AG10803 (cell line): Measurements from ENCODE around the gene SPATA12.
A peak's percentile ranks its signal among the peaks of the same experiment; 100 is the strongest.

ENCODE experiments used
- DNase-seq: peaks from one replicate; pipeline ENCODE4 v3.0.0; 2010; ENCODE audit warnings: low read depth
- H3K4me3 ChIP-seq: 2 replicates; pipeline ENCODE4 v1.5.1; 2011; ENCODE audit warnings: mild to moderate bottlenecking, low read length, control low read depth
- CTCF ChIP-seq: conservative IDR thresholded peaks from 2 replicates; pipeline ENCODE4 v1.5.1; 2011; ENCODE audit warnings: mild to moderate bottlenecking, low read length, control low read depth, inconsistent platforms

Gene SPATA12

GRCh38 chr3:57089043-57089442 is 28.6 kb downstream of the SPATA12 start:
- DNase-seq: no peak
- TF ChIP-seq CTCF: no peak
- no peak overlapping the region for H3K4me3 ChIP-seq

GRCh38 chr3:57091521-57092273 is 31.2 kb downstream of the SPATA12 start:
- no peak overlapping the region for H3K4me3 ChIP-seq
- peak; percentile 4; the same call in 1 of the 2 replicates for TF ChIP-seq CTCF
- peak; percentile 78 for DNase-seq

- no peak for TF ChIP-seq CTCF
- DNase-seq: no peak
- H3K4me3 ChIP-seq: no peak overlapping the region
Observed at GRCh38 chr3:57093489-57093888, 33.0 kb downstream of the SPATA12 start.

GRCh38 chr3:57093971-57094535 is 33.6 kb downstream of the SPATA12 start:
- peak; percentile 27 for DNase-seq
- 0 out of 2 replicates have a peak overlapping the region, but pooled peaks have one; percentile 8 for H3K4me3 ChIP-seq
- TF ChIP-seq CTCF: no peak

- peak overlapping the region; percentile 8; the same call in 1 of the 2 replicates for H3K4me3 ChIP-seq
- peak; percentile 65 for DNase-seq
- TF ChIP-seq CTCF: no peak
Observed at GRCh38 chr3:57094575-57094974, 34.1 kb downstream of the SPATA12 start.

GRCh38 chr3:57095363-57095762 is 34.9 kb downstream of the SPATA12 start:
- no peak overlapping the region for H3K4me3 ChIP-seq
- TF ChIP-seq CTCF: no peak
- peak; percentile 25 for DNase-seq

- DNase-seq: no peak
- H3K4me3 ChIP-seq: no peak overlapping the region
- no peak for TF ChIP-seq CTCF
Observed at GRCh38 chr3:57097536-57097935, 37.1 kb downstream of the SPATA12 start.
